GM12865 (cell line): Measurements from ENCODE around the gene SLC27A6.
"Not testable (repeated sequence)": the region's sequence is repeated elsewhere in the genome, so short reads cannot be mapped to it uniquely, and the experiment has no call there.

Experiments
- DNase-seq: peaks from one replicate; pipeline ENCODE4 v3.0.0; 2010; ENCODE audit warnings: low read depth
- H3K4me3 ChIP-seq: 2 replicates; pipeline ENCODE4 v1.5.1; 2011; ENCODE audit warnings: mild to moderate bottlenecking, low read depth, low read length, control low read depth
- TF ChIP-seq, protein P1 (sequence below): IDR thresholded peaks from 2 replicates; pipeline ENCODE4 v1.5.1; 2011; ENCODE audit warnings: low read length, control low read depth, low read depth, inconsistent platforms; ENCODE audit not compliant: insufficient read depth; ENCODE audit errors: missing control alignments

Gene SLC27A6, protein sequence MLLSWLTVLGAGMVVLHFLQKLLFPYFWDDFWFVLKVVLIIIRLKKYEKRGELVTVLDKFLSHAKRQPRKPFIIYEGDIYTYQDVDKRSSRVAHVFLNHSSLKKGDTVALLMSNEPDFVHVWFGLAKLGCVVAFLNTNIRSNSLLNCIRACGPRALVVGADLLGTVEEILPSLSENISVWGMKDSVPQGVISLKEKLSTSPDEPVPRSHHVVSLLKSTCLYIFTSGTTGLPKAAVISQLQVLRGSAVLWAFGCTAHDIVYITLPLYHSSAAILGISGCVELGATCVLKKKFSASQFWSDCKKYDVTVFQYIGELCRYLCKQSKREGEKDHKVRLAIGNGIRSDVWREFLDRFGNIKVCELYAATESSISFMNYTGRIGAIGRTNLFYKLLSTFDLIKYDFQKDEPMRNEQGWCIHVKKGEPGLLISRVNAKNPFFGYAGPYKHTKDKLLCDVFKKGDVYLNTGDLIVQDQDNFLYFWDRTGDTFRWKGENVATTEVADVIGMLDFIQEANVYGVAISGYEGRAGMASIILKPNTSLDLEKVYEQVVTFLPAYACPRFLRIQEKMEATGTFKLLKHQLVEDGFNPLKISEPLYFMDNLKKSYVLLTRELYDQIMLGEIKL

GRCh38 chr5:128965011-128965637 lies at the start of gene SLC27A6:
SLC27A6 (plus strand) TSS chr5:128965488; CDS start chr5:128966138, 650 bp downstream.
- H3K4me3 ChIP-seq, result no peak within 1 kb of the TSS

GRCh38 chr5:128919542-128919941 lies 45.7 kb upstream of the SLC27A6 start:
- TF ChIP-seq, protein P1, sequence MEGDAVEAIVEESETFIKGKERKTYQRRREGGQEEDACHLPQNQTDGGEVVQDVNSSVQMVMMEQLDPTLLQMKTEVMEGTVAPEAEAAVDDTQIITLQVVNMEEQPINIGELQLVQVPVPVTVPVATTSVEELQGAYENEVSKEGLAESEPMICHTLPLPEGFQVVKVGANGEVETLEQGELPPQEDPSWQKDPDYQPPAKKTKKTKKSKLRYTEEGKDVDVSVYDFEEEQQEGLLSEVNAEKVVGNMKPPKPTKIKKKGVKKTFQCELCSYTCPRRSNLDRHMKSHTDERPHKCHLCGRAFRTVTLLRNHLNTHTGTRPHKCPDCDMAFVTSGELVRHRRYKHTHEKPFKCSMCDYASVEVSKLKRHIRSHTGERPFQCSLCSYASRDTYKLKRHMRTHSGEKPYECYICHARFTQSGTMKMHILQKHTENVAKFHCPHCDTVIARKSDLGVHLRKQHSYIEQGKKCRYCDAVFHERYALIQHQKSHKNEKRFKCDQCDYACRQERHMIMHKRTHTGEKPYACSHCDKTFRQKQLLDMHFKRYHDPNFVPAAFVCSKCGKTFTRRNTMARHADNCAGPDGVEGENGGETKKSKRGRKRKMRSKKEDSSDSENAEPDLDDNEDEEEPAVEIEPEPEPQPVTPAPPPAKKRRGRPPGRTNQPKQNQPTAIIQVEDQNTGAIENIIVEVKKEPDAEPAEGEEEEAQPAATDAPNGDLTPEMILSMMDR, result no peak
- DNase-seq, result no peak
- no peak overlapping the region for H3K4me3 ChIP-seq

More at GRCh38 chr5:128965011-128965637, at the start of gene SLC27A6:
- TF ChIP-seq, protein P1, result no peak
- no peak for DNase-seq

- H3K4me3 ChIP-seq, result no peak overlapping the region
- no peak for DNase-seq
- TF ChIP-seq, protein P1, result no peak
Observed at GRCh38 chr5:128920345-128921215, 44.7 kb upstream of the SLC27A6 start.

GRCh38 chr5:128924299-128924698 lies 41.0 kb upstream of the SLC27A6 start:
- TF ChIP-seq, protein P1, result no peak
- no peak for DNase-seq
- no peak overlapping the region for H3K4me3 ChIP-seq

DNA sequence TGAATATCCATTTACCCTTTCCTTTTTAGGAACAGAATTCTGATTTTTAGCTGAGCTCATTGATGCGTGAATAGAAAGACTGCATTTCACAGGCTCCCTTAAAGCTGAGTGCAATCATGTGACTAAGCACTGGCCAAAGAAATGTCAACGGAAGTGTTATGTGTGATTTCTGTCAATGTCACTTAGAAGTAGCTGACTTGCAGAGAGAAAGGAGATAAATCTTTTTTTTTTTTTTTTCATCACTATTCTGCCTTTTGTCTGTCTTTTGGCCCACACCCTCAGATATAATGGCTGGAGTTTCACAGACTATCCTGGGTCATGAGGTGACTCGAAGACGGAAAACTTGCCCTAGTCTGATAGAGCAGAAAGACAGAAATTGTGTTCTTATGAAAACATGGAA lies 39.3 kb upstream of the SLC27A6 start:
- TF ChIP-seq, protein P1, result no peak
- no peak for DNase-seq
- H3K4me3 ChIP-seq, result no peak overlapping the region

GRCh38 chr5:128927644-128928043 lies 37.6 kb upstream of the SLC27A6 start:
- TF ChIP-seq, protein P1, result no peak
- no peak overlapping the region for H3K4me3 ChIP-seq
- no peak for DNase-seq

GRCh38 chr5:128932232-128932631 lies 33.1 kb upstream of the SLC27A6 start:
- not testable (repeated sequence) for DNase-seq, H3K4me3 ChIP-seq

- DNase-seq, H3K4me3 ChIP-seq: not testable (repeated sequence)
Observed at GRCh38 chr5:128943100-128943499, 22.2 kb upstream of the SLC27A6 start.
